Activated CD8-positive, alpha-beta memory T cell treated with anti-CD3 and anti-CD28 coated beads for 24 hours (primary cell): ENCODE measurements around the gene DAZAP1.

Experiments
- DNase-seq: peaks from one replicate; pipeline ENCODE4 v3.0.0-alpha.2; 2020

DAZAP1 gene

DNA sequence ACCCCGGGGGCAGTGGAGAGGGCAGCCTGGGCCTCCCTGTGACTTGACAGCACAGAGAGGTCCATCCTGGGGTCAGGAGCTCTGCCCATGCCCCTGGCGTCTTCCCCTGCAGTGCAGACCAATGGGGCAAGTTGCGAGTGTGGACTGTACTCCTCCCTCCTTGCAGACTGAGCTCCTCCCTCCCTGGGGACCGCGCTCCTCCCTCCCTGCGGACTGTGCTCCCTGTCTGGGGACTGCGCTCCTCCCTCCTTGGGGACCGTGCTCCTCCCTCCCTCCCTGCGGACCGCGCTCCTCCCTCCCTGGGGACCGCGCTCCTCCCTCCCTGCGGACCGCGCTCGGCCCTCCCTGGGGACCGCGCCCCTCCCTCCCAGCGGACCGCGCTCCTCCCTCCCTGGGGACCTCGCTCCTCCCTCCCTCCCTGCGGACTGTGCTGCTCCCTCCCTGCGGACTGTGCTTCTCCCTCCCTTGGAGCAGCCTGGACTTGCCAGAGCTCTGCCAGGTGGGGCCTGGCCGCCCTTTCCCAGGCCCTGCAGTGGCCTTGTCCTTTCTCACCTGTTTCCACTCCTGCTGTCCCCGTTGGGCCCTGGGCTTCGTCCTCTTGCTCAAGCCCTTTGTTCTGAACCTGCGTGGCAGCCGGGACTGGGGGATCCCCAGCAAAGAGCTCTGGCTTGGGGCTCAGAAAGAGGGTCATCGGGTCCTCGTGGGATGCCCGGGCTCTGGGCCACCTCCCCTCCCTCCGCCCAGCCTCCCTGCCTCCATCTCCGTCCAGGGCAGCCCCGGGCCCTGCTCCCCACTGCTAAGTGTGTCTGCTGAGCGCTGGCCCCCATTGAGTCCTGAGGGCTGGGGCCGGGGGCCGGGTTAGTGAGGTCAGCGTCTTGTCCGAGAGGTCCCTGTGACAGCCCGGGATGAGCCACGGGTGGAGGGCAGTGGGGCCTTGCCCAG is 12.9 kb upstream of the DAZAP1 start:
- no peak for DNase-seq

DNA sequence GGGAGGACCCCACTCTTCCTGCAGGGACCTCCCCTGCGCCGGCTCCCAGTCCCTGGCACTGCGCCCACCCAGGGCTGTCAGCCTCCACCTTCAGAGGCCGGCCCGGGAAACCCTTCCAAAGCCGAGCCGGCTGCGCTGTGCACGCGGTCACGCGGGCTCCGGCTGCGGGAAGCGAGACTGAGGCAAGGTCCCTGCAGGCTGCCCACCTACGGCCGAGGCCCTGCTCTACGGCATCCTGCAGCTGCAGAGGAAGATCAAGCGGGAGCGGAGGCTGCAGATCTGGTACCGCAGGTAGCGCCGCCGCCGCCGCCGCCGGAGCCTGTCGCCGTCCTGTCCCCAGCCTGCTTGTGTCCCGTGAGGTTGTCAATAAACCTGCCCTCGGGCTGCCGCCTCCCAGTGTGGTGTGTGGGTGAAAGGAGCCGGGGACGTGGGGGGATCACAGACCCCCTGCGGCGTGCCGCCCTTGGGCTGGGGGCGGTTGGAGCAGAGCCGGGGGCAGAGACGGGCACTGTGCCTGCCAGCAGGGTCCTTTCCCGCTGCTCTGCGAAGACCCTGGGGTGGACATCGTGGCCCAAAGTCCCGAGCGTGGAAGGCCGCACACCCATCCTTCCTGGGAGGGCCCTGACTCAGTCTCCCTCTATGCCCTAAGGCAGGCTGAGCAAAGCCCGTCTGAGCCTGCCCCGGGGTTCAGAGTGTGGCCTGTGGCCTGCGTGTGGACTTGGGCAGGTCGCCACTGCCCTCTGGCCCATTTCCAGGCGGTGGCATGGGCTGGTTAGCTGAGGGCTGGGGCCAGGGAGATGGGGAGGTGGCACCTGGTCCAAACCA is 12.0 kb upstream of the DAZAP1 start:
- no peak for DNase-seq

DNA sequence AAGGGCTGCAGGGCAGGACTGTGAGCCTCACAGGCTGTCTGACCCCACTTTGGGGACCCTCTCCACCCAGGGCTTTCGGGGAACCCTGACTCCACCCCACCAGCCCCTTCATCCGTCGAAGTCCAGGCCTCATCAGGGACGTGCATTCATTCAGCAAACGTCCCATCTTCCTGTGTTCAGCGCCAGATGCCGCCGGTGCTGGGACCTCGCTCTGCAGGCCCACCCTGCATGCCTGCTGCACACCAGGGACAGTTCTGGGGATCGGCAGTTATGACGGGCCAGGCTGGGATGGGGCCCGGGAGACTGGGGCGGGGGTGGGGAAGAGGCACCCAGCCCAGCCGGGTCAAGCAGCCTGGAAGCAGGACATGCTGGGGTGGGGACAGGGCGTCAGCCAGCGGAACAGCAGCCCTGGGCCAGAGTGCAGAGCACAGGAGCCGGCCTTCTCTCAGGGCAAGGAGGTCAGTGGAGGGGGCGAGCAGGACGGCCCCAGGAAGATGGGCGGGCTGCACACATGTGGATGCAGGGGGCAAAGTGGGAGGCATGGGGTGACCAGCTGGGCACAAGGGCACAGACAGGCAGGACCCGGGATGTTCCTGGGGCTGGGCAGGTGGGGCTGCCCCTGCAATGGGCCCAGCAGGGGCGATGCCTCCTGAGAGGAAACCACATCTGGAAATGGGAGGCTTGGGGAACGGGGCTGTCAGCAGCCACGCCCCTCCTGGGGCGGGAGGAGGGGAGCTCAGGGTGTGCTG is 11.2 kb upstream of the DAZAP1 start:
- DNase-seq = no peak

DNA sequence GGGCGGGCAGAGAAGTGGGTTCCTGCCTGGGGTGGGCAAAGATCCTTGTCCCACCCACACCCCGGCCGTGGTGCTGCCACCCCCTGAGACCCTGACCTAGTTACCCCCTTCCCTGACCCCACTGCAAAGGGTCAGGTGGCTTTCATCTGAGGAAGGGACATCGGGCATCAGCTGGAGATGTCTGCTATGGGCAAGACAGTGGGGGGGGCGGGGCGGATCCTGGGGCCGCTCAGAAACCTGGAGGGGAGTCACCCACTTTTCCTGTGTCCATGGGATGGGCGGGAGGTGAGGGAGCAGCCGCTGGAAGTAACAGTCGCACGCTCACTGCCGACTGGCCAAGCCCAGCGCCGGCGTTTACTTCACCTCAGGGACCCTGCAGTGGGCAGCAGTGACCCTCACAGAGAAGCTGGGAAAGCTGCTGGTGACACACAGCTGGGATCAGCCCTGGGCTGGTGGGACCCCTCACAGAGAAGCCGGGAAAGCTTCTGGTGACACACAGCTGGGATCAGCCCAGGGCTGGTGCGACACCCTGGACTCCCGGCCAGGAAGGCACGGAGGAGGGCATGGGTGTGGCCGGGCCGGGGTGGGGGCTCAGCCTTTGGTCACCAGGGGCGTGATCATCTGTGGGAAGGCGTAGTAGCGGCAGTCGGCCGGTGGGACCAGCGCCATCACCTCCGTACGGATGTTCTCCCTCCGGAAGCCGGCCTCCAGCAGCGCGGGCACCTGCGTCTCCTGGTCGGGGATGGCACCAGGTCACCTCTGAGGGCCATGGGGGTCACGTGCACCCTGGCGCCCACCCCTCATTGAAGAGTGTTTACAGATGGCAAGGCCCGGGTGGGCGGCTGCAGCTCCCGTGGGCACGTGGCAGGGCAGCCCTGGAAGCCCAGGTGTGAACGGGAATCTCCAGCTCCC is 10.4 kb upstream of the DAZAP1 start:
- DNase-seq = no peak

DNA sequence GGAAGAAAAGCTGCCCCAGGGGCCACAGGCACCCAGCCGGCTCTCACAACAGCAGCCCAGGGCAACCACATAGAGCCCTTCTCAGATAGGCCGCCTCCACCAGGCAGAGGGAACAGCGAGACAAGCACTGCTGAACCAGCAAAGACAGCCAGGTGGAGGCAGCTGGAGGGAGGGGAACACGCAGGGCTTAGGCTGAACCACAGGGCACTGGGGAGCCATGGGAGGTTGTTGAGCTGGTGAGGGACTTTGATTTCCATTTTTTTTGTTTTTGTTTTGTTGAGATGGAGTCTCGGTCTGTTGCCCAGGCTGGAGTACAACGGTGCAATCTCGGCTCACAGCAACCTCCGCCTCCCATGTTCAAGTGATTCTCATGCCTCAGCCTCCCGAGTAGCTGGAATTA is 9.5 kb upstream of the DAZAP1 start:
- DNase-seq = no peak

DNA sequence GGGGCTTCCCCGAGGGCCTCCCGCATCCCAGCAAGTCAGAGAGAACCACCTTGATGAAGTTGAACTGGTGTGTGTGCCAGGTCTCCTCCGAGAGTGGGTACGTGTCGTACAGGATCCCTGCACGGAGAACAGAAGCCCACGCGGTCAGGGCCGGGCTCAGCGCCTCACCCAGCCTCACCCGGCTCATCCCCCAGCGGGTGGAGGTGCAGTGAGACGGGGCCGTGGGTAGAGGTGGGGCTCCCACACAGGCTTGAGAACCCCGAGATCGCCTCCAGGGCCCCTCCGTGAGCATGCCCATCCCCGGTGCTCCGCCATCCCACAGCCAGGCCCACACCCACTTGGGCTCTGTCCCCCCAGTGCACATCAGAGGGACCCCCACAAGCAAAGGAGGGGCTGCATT is 8.3 kb upstream of the DAZAP1 start:
- DNase-seq = no peak

DNA sequence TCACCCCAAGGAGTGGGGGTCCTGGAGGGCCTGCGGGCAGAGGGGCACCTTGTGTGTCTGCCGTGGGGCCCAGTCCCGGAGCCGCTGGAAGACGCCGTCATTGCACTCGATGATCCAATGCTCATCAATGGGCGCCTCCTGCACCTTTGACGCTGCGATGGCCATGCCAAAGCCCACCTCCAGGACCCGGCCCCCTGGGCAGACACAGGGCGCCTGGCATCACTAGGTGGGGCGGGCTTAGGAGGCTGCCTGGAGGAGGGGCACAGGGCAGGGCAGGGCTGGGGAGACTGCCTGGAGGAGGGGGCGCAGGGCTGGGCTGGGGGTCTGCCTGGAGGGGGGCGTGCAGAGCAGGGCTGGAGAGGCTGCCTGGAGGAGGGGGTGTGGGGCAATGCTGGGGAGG is 7.6 kb upstream of the DAZAP1 start:
- no peak for DNase-seq

DNA sequence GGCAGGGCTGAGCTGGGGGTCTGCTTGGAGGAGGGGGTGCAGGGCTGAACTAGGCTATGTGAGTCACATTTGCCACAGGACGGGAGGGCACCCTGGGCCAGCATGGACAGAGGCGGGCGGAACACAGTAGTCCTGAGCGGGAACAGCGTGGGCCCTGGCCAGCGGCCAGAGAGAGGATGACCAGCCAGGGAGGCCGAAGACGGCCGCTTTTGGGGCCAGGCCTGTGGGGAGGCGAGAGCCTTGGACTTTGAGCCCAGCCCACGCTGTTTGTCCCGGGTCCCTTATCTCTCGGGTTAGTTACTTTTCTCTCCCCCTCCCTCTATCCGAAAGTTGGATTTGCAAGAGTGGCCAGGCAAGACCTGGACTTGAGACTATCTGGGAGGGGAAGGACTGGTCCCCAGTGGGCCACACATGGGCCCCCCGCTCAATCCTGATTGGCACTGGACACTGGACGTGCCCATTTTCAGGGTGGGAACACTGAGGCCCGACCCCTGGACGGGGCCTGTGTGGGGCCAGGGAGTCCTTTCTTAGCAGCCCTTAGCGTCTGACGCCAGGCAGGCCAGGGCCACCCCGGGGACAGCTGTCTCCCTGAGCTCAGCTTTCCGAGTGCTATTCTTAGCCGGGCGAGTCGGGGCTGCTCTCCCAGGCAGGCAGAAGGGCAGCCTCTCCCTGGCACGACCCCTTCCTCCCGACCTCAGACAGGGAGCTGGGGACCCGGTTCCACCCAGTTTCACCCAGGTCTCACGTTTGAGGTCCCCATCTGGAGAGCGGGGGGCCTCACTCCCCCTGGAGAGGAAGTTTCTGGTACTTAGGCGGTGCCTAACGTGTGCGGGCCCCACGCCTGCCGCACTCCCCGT is 6.9 kb upstream of the DAZAP1 start:
- DNase-seq = no peak

DNA sequence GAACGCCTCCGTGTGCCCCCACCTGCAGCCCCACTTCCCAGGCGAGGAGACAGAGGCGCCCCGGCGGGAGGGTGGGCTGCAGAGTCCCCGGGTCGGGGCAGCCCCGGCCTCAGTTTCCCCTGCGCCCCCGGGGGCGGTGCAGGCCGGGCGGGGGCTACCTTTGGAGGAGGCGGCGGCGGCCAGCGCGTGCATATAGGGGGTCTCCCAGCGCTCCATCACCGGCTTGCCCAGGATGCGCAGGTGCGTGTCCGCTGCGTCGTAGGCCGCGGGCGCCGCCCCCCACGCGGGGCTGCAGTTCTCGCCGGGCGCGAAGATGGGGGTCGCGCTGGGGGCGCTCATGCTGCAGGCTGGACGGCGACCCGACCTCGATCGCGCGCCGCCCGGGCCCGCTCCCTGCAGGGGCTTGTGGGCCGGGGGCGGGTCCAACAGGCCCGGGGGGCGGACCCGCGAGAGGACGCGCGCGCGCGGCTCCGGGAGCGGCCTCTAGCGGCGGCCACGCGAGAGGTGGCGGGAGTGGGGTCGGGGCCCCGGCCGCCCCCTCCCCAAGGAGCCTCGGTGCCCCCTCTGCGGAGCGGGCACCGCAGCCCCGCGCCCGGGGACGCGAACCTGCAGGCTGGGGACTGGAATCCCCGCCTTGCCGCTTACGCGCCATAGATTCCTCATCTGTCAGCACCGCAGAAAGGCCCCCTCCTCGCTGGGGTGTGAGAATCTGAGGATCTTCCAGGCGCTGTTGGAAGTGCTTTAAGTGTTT is 6.1 kb upstream of the DAZAP1 start, which contains the start of gene GAMT:
Gene GAMT (minus strand): TSS at position 405 of the 751 bp plus-strand sequence. CDS start 66 bp downstream, at position 339.
- peak; percentile 83 for DNase-seq

DNA sequence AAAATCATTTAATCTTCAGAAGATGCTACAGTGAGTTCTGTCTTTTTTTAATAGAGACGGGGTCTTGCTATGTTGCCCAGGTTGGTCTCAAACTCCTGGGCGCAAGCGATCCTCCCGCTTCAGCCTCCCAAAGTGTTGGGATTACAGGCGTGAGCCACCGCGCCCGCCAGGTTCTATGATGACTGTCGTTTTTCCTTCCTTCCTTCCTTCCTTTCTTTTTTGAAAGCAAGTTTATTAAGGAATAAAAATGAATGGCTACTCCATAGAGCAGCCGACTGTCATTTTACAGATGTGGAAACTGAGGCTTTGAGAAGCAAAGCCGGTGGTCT is 5.5 kb upstream of the DAZAP1 start:
- DNase-seq = no peak

DNA sequence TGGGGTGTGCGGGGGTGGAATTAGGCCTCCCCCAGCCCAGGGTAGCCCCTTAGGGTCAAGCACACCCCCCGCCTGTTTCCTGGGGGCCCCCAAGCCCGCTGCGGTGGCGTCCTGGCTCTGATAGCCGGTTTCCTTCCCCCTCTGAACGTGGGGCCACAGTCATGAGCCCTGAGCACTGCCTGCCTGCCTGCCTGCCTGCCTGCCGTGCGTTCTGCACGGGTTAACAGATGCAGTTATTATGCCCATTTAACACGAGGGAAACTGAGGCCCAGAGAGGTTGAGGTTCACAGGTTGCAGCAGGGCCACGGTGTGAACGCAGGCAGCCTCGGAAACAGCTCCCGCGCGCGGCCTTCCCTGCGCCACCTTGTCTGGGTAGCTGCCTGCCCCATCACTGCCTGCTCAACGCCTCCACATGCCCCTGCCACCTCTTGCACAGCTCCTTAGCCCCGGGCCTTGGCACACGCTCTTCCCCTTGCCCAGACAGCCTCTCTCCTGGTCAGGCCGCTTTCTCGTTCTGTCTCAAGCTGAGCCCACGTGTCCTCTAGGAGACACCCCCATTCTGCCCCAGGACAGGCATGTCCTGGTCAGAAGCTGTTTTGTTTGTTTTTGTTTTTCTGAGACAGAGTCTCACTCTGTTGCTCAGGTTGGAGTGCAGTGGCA is 4.8 kb upstream of the DAZAP1 start:
- DNase-seq = no peak

DNA sequence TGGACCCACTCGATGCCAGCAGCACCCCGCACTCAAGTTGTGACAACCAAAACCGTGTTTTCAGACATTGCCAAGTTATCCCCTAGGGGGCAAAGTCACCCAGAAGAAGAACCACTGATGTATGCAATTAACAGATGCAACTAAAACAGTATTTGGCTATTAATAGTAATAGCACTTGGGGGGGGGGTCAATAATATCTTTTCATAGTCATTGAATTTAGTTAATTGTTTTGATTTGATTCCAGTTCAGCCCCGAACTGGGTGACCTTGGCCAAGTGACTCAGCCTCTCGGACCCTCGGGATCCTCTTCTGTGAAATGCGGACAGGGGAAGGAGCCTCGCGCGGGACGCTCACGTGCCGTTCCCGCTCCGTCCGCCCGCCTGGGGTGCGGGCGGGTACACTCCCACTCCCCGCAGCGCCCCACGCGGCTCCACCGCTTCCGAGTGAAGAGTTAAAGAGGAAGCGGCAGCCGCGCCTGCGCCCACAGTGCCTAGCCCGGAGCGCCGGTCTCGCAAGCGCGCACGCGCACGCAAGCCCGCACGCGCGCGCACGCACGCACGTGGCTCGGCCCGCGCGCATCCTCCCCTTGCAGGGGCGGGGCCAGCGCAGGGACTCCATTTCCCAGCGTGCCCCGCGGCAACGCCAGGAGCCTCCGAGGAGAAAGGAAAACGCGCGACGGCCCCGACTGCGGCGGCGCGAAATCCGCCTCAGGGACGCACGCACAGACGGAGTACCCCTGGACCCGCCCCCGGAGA is 435 bp upstream of the DAZAP1 start:
- peak; percentile 100 for DNase-seq

DNA sequence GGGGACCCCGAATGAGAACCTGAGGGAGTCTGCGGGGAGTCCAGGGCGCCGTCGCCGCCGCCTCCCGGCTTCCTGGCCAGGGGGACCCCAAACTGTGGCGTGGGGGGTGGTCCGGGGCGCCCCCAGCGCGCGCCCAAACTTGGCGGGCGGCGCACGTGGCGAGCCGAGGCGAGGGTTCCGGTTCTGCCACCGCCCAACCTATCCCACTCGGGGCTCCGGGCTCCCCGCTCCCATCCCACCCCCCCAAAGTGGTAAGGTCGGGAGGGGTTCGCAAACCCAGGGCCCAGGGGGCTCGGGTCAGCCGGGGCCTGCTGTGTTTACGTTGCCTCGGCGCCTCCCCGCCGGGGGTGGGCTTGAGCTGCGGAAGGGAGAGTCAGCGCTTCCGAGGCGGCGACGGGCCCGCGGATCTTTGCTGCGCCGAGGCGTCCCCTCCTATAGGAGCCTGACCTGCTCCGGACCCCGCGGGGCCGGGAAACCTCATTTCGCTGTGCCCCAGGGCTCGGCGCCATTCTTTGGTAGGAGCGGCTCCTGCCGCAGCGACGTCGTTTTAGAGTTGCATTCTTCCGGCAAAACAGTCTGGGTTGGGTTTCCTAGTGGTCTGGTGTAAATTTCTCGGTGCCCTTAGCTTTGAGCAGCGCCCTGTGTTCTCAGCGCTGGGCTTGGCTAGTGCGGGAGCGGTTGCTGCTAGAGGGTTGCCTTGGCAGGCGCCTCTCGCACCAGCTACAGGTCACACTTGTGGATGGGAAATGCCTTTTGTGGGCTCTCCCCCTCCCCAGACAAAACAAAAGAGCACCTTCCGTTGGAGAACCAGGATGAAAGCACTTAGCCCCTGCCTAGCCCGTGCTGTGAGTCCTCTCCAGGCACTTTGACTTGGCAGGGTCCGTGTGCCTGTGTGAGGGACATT is 1.2 kb downstream of the DAZAP1 start:
- DNase-seq = peak; percentile 85

DNA sequence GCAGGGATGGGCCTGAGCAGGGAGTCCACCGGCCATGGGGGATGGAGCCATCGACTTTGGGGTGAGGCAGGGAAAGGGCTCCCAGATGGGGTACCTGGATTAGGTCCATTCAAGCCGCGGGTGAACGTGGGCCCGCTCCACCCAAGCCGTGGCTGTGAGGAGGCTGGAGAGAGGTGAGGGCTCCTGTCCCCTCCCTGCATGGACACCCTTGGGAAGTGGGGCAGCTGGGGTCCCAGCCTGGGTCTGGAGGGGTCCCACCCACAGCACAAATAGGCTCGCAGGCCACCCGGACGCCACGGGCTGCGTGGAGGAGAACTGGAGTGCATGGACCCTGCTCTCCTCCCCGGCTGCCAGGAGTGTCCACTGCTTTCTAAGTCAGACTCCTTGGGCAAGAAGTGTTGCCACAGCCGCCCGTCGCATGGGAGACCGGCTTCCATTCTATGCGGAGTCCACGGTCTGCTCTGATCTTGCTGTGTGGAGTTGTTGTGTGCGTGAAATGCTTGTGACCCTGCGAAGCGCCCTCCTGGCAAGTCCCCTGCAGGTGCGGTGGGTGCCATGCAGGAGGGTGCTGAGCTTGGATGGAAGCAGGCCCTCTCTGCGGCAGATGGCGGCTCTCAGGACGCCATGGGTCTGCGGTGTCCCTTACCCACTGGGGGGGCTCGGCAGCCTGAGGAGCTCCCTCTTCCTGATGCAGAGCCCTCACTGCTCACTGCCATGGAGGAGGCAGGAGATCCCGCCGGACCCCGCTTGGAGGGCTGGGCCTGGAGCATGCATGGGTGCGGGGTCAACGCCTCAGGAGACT is 2.0 kb downstream of the DAZAP1 start:
- DNase-seq = no peak

DNA sequence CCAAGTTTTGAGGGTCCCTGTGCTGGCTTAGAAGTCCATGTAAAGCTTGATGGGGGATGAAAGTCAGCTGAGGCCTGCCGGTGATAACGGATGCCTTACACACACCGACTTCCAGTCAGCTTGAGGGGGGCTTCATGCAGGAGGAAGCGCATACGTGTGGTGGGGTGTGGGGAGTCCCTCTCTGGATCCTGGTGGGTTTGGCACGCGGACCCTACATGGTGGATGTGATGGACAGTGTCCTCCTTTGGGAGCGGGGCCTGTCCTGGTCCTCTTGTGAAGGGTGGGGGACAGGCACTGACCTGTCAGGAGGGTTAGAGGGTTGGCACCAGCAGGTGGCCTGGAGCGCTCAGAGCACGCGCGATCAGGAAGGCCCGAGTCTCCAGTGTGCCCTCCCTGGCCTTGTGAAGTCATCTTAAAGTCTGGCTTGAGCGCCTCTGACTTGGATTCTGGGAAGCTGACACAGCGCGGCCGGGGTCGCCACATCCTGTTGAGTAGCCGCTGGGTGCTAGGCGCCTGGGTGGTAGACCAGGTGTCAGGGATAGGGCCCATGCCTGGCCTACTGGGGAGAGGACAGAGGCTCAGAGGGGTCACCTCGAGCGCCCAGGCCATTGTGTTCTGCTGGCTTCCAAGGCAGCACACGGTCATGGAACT is 2.9 kb downstream of the DAZAP1 start:
- DNase-seq = no peak

DNA sequence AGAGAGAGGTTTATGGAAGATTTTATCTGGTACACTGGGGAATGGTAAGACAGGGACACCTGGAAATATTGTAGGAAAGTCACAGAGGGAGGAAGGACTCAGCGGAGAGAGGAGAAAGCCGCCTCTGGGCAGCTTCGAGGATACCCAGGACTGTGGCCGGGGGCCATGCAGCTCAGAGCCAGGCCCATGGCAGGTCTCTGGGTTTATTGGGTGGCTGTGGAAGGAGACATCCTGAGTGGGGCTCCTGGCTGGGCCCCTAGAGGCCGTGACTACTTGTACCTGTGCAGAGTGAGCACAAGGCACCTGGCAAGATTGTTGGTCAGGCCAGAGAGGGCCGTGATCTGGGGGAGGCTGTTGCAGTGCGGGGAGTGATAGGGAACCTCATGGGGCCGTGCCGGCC is 3.4 kb downstream of the DAZAP1 start:
- DNase-seq = no peak
